Stimulated activated naive CD8-positive, alpha-beta T cell treated with anti-CD3 and anti-CD28 coated beads, Interleukin-15, amount 100 ng/mL, for 72 hours (primary cell): ENCODE measurements around the gene ACSBG1.

Experiments used
- ATAC-seq: fragments of 150-1000 bp; cut with Tn5 transposase; 2 replicates; pipeline ENCODE4 v1.10.0; 2021; ENCODE audit warnings: mild to moderate bottlenecking, moderate library complexity
- DNase-seq, 2 donors: peaks; one replicate each; pipeline ENCODE4 v3.0.0; 2021 to 2022
- H3K27ac Mint-ChIP-seq, 2 donors: one replicate each; pipeline ENCODE4 v1.8.0; 2022; ENCODE audit warnings: mild to moderate bottlenecking in 2 of 2, mixed read lengths in 2 of 2, moderate library complexity in 2 of 2
- H3K27me3 Mint-ChIP-seq: one replicate; pipeline ENCODE4 v1.8.0; 2022; ENCODE audit warnings: mixed read lengths
- H3K4me1 Mint-ChIP-seq: one replicate; pipeline ENCODE4 v1.8.0; 2022; ENCODE audit warnings: mild to moderate bottlenecking, mixed read lengths
- H3K4me3 Mint-ChIP-seq, 2 donors: one replicate each; pipeline ENCODE4 v1.8.0; 2022; ENCODE audit warnings: mild to moderate bottlenecking in 2 of 2, mixed read lengths in 2 of 2, moderate library complexity in 1 of 2
- H3K9me3 Mint-ChIP-seq, 2 donors: one replicate each; pipeline ENCODE4 v1.8.0; 2022; ENCODE audit warnings: mixed read lengths in 2 of 2

ACSBG1 gene

DNA sequence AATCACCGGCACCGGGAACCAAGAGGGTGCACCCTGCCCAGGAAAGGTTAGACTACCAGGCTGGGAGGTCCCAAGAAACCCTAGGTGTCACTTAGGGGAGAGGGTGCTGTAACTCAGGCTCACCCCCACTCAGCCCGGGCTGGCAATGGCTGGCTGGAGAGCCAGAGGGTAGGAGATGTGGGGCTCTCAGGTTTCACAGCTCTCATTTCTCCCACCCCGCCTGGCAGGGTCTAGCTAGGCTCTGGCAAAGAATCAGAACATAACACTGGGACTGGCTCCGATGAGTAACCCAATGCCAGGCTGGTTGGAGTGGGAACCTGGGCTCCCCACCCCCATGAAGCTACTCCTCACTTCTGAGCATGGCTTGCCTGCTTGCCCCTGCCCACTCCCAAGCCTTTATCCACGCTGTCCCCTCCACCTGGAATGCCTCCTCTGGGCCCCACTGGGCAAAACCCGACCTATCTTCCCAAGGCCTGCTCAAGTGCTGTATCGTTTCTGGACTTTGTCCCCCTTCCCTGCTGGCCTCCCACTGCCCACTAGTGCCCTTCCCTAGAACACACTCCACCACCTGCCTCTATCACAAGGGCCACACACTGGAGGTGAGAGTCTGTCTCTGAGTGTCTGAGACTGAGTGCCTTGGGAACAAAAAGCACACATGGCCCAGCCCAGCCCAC lies 105.2 kb downstream of the ACSBG1 start:
- DNase-seq (no peak), ATAC-seq (no peak)
- Mint-ChIP-seq H3K27ac (no peak overlapping the region), H3K4me3 (no peak overlapping the region), H3K4me1 (peaks cover 62% of the 10 kb centered on the region), H3K27me3 (peaks cover 14% of the 10 kb centered on the region), H3K9me3 (no peaks in the 10 kb centered on the region)

DNA sequence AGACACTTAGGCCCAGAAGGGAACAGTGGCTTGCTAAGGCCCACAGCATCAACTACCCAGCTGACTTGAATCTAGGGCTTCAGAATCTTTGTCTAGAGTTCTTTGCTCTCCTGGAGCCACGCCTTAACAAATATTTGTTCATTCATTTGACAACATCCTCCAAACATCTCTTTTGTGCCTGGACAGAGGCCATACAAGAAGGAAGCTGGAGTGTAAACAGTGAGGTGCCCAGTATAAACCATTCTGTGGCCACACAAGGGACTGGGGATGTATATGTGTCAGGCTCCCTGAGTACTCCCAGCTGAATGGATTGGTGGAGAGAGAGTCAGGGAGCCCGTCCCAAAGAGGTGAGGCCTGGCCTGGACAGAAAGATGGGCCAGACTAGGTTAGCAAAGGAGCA lies 106.5 kb downstream of the ACSBG1 start:
- no peaks in the 10 kb centered on the region for H3K9me3 Mint-ChIP-seq
- H3K4me1 Mint-ChIP-seq, result peaks cover 51% of the 10 kb centered on the region
- H3K27me3 Mint-ChIP-seq, result peaks cover 14% of the 10 kb centered on the region
- H3K4me3 Mint-ChIP-seq, result no peak overlapping the region
- DNase-seq (no peak), ATAC-seq (no peak)
- no peak overlapping the region for H3K27ac Mint-ChIP-seq

DNA sequence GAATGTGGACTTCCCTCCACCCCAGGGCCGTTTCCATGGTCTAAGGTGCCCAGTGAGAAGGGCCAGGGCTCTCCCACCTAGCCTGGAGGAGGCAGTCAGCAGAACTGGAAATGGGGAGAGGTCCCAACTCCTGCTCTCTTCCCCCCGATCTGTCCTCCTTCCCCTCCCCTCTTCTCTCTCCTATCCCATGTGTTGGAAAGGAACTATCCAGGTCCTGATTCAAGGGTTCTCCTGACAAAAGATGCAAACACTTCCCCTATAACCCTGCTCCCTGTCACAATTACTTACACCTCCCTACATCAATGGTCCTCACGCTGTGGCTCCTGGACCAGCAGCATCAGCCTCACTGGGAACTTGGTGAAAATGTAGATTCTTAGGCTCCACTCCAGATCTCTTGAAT lies 109.1 kb downstream of the ACSBG1 start:
- ATAC-seq, result no peak
- H3K4me1 Mint-ChIP-seq, result peaks cover 31% of the 10 kb centered on the region
- H3K27ac Mint-ChIP-seq, result no peak overlapping the region
- H3K4me3 Mint-ChIP-seq, result no peak overlapping the region
- DNase-seq, result no peak
- H3K27me3 Mint-ChIP-seq, result peaks cover 6% of the 10 kb centered on the region
- no peaks in the 10 kb centered on the region for H3K9me3 Mint-ChIP-seq

DNA sequence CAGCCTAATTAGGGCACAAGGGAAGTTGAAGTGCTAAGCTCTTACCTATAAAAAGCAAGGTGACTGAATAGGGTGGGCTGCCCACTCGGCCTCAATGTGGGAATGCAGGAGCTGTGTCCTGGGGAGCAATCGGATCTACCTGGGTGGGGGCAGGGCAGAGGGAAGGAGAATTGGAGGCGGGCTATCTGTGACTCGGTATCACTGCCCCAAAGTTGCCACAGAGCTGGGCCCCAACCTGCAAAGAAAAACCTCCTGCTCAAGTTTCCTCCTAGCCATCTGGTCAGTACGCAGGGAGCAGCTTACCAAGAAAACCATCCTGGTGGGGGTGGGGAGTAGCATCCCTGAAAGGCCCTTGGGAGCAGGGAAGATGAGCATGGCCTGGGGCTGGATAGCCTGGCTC lies 113.8 kb downstream of the ACSBG1 start:
- no peak for ATAC-seq
- H3K4me1 Mint-ChIP-seq, result peaks cover 5% of the 10 kb centered on the region
- no peaks in the 10 kb centered on the region for H3K9me3 Mint-ChIP-seq
- no peak for DNase-seq
- H3K27ac Mint-ChIP-seq, result peak overlapping the region in 1 of 2 donors; percentile 48
- H3K4me3 Mint-ChIP-seq, result no peak overlapping the region
- no peaks in the 10 kb centered on the region for H3K27me3 Mint-ChIP-seq
